Measurements from ENCODE around the gene EPHA4.

EPHA4 gene

DNA sequence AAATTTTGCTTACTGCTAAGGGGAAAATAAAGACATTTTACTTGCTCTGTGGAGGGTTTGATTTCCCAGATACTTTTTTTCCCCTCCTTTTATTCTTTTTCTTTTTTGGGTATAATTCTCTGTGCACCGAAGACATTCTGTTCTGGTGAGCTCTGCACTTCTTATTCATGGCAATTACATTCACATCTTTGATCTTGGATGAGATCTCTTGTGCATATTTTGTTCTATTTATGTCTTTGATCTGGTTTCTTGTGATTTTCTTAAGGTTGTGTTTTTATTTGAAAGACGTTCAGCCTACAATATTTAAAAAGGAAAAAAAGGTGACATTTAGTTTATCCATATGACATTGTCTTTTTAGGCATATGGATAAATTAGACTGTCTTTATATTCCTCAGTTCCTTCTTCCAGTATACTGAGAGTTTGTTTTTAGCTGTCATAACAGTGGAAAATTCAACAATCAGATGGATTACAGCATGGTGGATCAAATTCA, 33.7 kb upstream of the EPHA4 start:
- TF ChIP-seq TAF1 (IDR thresholded peaks at IDR 0.05; ENCODE audit: low read depth) (no peak), CEBPB (IDR thresholded peaks at IDR 0.05) (no peak), CREB1 (IDR thresholded peaks at IDR 0.05; ENCODE audit: low read depth) (no peak), FOXM1 (IDR thresholded peaks at IDR 0.05; ENCODE audit: borderline replicate concordance, low read depth) (no peak), YY1 (IDR thresholded peaks at IDR 0.05; ENCODE audit: low read depth) (no peak), EP300 (IDR thresholded peaks at IDR 0.05; ENCODE audit: borderline replicate concordance) (no peak), TEAD4 (IDR thresholded peaks at IDR 0.05) (no peak), NFIC (IDR thresholded peaks at IDR 0.05) (no peak), RAD21 (IDR thresholded peaks at IDR 0.05; ENCODE audit: low read depth) (no peak), ZBTB7A (IDR thresholded peaks at IDR 0.05; ENCODE audit: low read depth) (no peak), TCF12 (IDR thresholded peaks at IDR 0.05; ENCODE audit: low read depth) (no peak), EGR1 (IDR thresholded peaks at IDR 0.05) (no peak)
- TF ChIP-seq, protein P1, sequence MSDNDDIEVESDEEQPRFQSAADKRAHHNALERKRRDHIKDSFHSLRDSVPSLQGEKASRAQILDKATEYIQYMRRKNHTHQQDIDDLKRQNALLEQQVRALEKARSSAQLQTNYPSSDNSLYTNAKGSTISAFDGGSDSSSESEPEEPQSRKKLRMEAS (IDR thresholded peaks at IDR 0.05), result no peak
- TF ChIP-seq, protein P2, sequence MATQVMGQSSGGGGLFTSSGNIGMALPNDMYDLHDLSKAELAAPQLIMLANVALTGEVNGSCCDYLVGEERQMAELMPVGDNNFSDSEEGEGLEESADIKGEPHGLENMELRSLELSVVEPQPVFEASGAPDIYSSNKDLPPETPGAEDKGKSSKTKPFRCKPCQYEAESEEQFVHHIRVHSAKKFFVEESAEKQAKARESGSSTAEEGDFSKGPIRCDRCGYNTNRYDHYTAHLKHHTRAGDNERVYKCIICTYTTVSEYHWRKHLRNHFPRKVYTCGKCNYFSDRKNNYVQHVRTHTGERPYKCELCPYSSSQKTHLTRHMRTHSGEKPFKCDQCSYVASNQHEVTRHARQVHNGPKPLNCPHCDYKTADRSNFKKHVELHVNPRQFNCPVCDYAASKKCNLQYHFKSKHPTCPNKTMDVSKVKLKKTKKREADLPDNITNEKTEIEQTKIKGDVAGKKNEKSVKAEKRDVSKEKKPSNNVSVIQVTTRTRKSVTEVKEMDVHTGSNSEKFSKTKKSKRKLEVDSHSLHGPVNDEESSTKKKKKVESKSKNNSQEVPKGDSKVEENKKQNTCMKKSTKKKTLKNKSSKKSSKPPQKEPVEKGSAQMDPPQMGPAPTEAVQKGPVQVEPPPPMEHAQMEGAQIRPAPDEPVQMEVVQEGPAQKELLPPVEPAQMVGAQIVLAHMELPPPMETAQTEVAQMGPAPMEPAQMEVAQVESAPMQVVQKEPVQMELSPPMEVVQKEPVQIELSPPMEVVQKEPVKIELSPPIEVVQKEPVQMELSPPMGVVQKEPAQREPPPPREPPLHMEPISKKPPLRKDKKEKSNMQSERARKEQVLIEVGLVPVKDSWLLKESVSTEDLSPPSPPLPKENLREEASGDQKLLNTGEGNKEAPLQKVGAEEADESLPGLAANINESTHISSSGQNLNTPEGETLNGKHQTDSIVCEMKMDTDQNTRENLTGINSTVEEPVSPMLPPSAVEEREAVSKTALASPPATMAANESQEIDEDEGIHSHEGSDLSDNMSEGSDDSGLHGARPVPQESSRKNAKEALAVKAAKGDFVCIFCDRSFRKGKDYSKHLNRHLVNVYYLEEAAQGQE (IDR thresholded peaks at IDR 0.05; ENCODE audit: low read depth), result no peak
- TF ChIP-seq, protein P3, sequence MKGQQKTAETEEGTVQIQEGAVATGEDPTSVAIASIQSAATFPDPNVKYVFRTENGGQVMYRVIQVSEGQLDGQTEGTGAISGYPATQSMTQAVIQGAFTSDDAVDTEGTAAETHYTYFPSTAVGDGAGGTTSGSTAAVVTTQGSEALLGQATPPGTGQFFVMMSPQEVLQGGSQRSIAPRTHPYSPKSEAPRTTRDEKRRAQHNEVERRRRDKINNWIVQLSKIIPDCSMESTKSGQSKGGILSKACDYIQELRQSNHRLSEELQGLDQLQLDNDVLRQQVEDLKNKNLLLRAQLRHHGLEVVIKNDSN (IDR thresholded peaks at IDR 0.05), result no peak

DNA sequence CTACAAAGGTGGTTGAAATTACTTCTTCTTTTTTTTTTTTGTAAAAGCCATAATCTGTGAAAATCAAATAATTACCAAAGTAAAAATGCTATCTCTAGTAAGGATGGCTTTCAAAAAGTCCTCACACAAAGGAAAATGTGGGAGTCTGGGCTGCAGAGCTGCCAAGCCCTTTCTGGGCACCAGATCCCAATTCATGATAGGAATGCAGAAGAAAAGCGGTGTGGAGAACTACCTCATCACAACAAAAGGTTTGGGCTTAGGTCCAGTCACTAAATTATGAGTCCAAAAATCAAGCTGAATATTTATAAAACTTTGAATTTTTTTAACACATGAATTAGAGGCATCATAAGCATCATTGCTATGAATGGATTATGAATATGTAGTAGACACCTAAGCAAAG, 30.8 kb upstream of the EPHA4 start:
- TF ChIP-seq EGR1 (IDR thresholded peaks at IDR 0.05) (no peak), CREB1 (IDR thresholded peaks at IDR 0.05; ENCODE audit: low read depth) (no peak), YY1 (IDR thresholded peaks at IDR 0.05; ENCODE audit: low read depth) (no peak), TAF1 (IDR thresholded peaks at IDR 0.05; ENCODE audit: low read depth) (no peak), EP300 (IDR thresholded peaks at IDR 0.05; ENCODE audit: borderline replicate concordance) (no peak), NFIC (IDR thresholded peaks at IDR 0.05) (no peak), TEAD4 (IDR thresholded peaks at IDR 0.05) (no peak), TCF12 (IDR thresholded peaks at IDR 0.05; ENCODE audit: low read depth) (no peak), RAD21 (IDR thresholded peaks at IDR 0.05; ENCODE audit: low read depth) (no peak), FOXM1 (IDR thresholded peaks at IDR 0.05; ENCODE audit: borderline replicate concordance, low read depth) (no peak), CEBPB (IDR thresholded peaks at IDR 0.05) (no peak), ZBTB7A (IDR thresholded peaks at IDR 0.05; ENCODE audit: low read depth) (no peak)
- TF ChIP-seq, protein P3 (IDR thresholded peaks at IDR 0.05), result no peak
- TF ChIP-seq, protein P1 (IDR thresholded peaks at IDR 0.05), result no peak
- TF ChIP-seq, protein P2 (IDR thresholded peaks at IDR 0.05; ENCODE audit: low read depth), result no peak

DNA sequence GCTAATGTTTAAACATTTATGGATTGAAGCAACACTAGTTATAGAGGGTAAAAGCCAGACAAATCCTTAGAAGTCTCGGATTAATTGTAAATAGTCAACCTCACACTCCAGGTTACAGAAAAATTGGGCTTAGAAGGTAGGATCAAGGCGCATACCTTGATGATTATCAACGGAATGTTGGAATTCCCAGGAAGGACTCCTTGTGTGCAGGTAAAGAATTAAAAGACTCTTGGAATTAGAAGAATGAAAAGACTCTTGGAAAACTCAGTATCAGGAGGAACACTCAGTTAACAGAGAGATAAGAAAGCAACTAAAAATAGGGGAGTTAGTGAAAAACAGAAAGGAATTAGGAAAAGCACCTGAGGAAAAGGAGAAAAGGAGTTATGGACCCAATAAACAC, 29.3 kb upstream of the EPHA4 start:
- no peak for TF ChIP-seq NFIC (IDR thresholded peaks at IDR 0.05)
- TF ChIP-seq EP300 (IDR thresholded peaks at IDR 0.05; ENCODE audit: borderline replicate concordance), result no peak
- no peak for TF ChIP-seq RAD21 (IDR thresholded peaks at IDR 0.05; ENCODE audit: low read depth)
- TF ChIP-seq FOXM1 (IDR thresholded peaks at IDR 0.05; ENCODE audit: borderline replicate concordance, low read depth), result no peak
- no peak for TF ChIP-seq YY1 (IDR thresholded peaks at IDR 0.05; ENCODE audit: low read depth)
- no peak for TF ChIP-seq ZBTB7A (IDR thresholded peaks at IDR 0.05; ENCODE audit: low read depth)
- no peak for TF ChIP-seq CEBPB (IDR thresholded peaks at IDR 0.05)
- TF ChIP-seq EGR1 (IDR thresholded peaks at IDR 0.05), result no peak
- TF ChIP-seq, protein P2 (IDR thresholded peaks at IDR 0.05; ENCODE audit: low read depth), result no peak
- TF ChIP-seq TEAD4 (IDR thresholded peaks at IDR 0.05), result no peak
- TF ChIP-seq, protein P1 (IDR thresholded peaks at IDR 0.05), result no peak
- no peak for TF ChIP-seq TAF1 (IDR thresholded peaks at IDR 0.05; ENCODE audit: low read depth)
- no peak for TF ChIP-seq CREB1 (IDR thresholded peaks at IDR 0.05; ENCODE audit: low read depth)
- TF ChIP-seq, protein P3 (IDR thresholded peaks at IDR 0.05), result no peak
- TF ChIP-seq TCF12 (IDR thresholded peaks at IDR 0.05; ENCODE audit: low read depth), result no peak
